Astrocyte (in vitro differentiated cells and primary cell): Measurements from ENCODE around the gene MYRIP. TPM values are rescaled to one million over a fixed set of nuclear protein-coding genes. Genes with fewer than 3 reads are reported as not detected.

ENCODE experiments used
- DNase-seq: peaks from one replicate; pipeline ENCODE4 v3.0.0-alpha.2; 2010; ENCODE audit warnings: low read depth
- FAIRE-seq: peaks from 2 replicates; lab custom pipeline; 2011; peaks lifted over from hg19 to GRCh38; lab: Jason Lieb, UNC
- H2AFZ ChIP-seq: 2 replicates; pipeline ENCODE4 v1.6.0; 2012; ENCODE audit warnings: low read depth, low read length, inconsistent platforms
- H3K27ac ChIP-seq: 2 replicates; pipeline ENCODE4 v1.5.1; 2011; ENCODE audit warnings: low read depth, low read length, inconsistent platforms
- H3K27me3 ChIP-seq: 2 replicates; pipeline ENCODE4 v1.6.0; 2011; ENCODE audit warnings: low read length, inconsistent platforms; ENCODE audit not compliant: insufficient read depth
- H3K36me3 ChIP-seq: 2 replicates; pipeline ENCODE4 v1.5.1; 2011; ENCODE audit warnings: low read length, inconsistent platforms; ENCODE audit not compliant: insufficient read depth
- H3K4me1 ChIP-seq: 2 replicates; pipeline ENCODE4 v1.5.1; 2011; ENCODE audit warnings: low read length, inconsistent platforms; ENCODE audit not compliant: insufficient read depth
- H3K4me2 ChIP-seq: 2 replicates; pipeline ENCODE4 v1.6.0; 2012; ENCODE audit warnings: low read length, inconsistent platforms
- H3K4me3 ChIP-seq: 2 replicates; pipeline ENCODE4 v1.5.1; 2011; ENCODE audit warnings: low read depth, mild to moderate bottlenecking, low read length, inconsistent platforms; ENCODE audit not compliant: insufficient read depth
- H3K79me2 ChIP-seq: 2 replicates; pipeline ENCODE4 v1.6.0; 2012; ENCODE audit warnings: mild to moderate bottlenecking, low read length, inconsistent platforms; ENCODE audit not compliant: insufficient read depth
- H3K9ac ChIP-seq: 2 replicates; pipeline ENCODE4 v1.6.0; 2012; ENCODE audit warnings: mild to moderate bottlenecking, low read length, inconsistent platforms
- H3K9me3 ChIP-seq: 2 replicates; pipeline ENCODE4 v1.5.1; 2012; ENCODE audit warnings: low read depth, mild to moderate bottlenecking, low read length, inconsistent platforms; ENCODE audit not compliant: insufficient read depth
- H4K20me1 ChIP-seq: 2 replicates; pipeline ENCODE4 v1.6.0; 2012; ENCODE audit warnings: low read length, inconsistent platforms; ENCODE audit not compliant: insufficient read depth
- H3K27ac Mint-ChIP-seq: one replicate; pipeline ENCODE4 v1.8.0; 2021; ENCODE audit warnings: mild to moderate bottlenecking, mixed read lengths; ENCODE audit not compliant: unreplicated experiment
- H3K27me3 Mint-ChIP-seq: one replicate; pipeline ENCODE4 v1.8.0; 2021; ENCODE audit warnings: low read depth, mixed read lengths; ENCODE audit not compliant: unreplicated experiment
- H3K36me3 Mint-ChIP-seq: one replicate; pipeline ENCODE4 v1.8.0; 2021; ENCODE audit warnings: low read depth, mixed read lengths; ENCODE audit not compliant: unreplicated experiment
- H3K4me1 Mint-ChIP-seq: one replicate; pipeline ENCODE4 v1.8.0; 2021; ENCODE audit warnings: low read depth, mixed read lengths; ENCODE audit not compliant: unreplicated experiment
- H3K4me3 Mint-ChIP-seq: one replicate; pipeline ENCODE4 v1.8.0; 2021; ENCODE audit warnings: mild to moderate bottlenecking, moderate library complexity, mixed read lengths; ENCODE audit not compliant: unreplicated experiment
- H3K9me3 Mint-ChIP-seq: one replicate; pipeline ENCODE4 v1.8.0; 2021; ENCODE audit warnings: mild to moderate bottlenecking, mixed read lengths; ENCODE audit not compliant: unreplicated experiment
- CTCF ChIP-seq: IDR thresholded peaks from 2 replicates; pipeline ENCODE4 v1.5.1; 2011; ENCODE audit warnings: low read depth, mild to moderate bottlenecking, inconsistent platforms, low read length, moderate library complexity; ENCODE audit not compliant: insufficient read depth
- EZH2 ChIP-seq: IDR thresholded peaks from 2 replicates; pipeline ENCODE4 v1.6.1; 2012; ENCODE audit warnings: mild to moderate bottlenecking, low read length, inconsistent platforms; ENCODE audit not compliant: insufficient read depth
- total RNA-seq: library from RNA; stranded (reverse); gene quantifications from 2 replicates; pipeline ENCODE4 v1.2.1, GENCODE V29; 2021

The MYRIP gene
- total RNA-seq, 1 donor from 2014 or later, result 0.07 TPM

DNA sequence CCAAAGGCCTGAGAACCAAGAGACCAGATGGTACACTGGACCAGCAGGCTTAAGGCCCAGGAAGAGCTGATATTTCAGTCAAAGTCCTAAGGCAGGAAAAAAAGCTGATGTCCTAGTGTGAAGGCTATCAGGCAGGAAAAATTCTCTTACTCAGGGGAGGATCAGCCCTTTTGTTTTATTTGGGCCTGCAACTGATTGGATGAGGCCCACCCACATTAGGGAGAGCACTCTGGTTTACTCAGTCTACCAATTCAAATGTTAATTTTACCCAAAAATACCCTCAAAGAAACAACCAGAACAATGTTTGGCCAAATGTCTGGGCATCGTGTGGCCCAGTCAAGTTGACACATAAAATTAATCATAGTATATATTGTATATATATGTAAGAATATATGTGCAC is 24.5 kb upstream of the MYRIP start:
- Mint-ChIP-seq H3K36me3 (no peaks in the 10 kb centered on the region), H3K4me1 (no peaks in the 10 kb centered on the region), H3K4me3 (no peak overlapping the region), H3K27ac (no peak overlapping the region), H3K9me3 (no peaks in the 10 kb centered on the region), H3K27me3 (peaks cover 9% of the 10 kb centered on the region)
- FAIRE-seq, result no peak
- Histone ChIP-seq H2AFZ (no peak overlapping the region), H3K9me3 (no peaks in the 10 kb centered on the region), H3K36me3 (no peaks in the 10 kb centered on the region), H3K27me3 (no peaks in the 10 kb centered on the region), H3K4me1 (no peaks in the 10 kb centered on the region), H3K79me2 (no peaks in the 10 kb centered on the region), H3K4me2 (no peak overlapping the region), H3K27ac (no peak overlapping the region), H3K9ac (no peak overlapping the region), H4K20me1 (no peaks in the 10 kb centered on the region), H3K4me3 (no peak overlapping the region)
- TF ChIP-seq EZH2 (no peak), CTCF (no peak)
- no peak for DNase-seq

GRCh38 chr3:39788128-39788883 is 21.1 kb upstream of the MYRIP start:
- Histone ChIP-seq H3K4me1 (no peaks in the 10 kb centered on the region), H2AFZ (no peak overlapping the region), H3K36me3 (no peaks in the 10 kb centered on the region), H3K27me3 (no peaks in the 10 kb centered on the region), H3K79me2 (no peaks in the 10 kb centered on the region), H3K4me2 (no peak overlapping the region), H3K9ac (no peak overlapping the region), H4K20me1 (no peaks in the 10 kb centered on the region), H3K4me3 (no peak overlapping the region), H3K9me3 (no peaks in the 10 kb centered on the region), H3K27ac (no peak overlapping the region)
- no peaks in the 10 kb centered on the region for H3K36me3 Mint-ChIP-seq
- H3K4me1 Mint-ChIP-seq, result no peaks in the 10 kb centered on the region
- no peak overlapping the region for H3K4me3 Mint-ChIP-seq
- no peak overlapping the region for H3K27ac Mint-ChIP-seq
- peaks cover 18% of the 10 kb centered on the region for H3K27me3 Mint-ChIP-seq
- FAIRE-seq (no peak), DNase-seq (no peak)
- H3K9me3 Mint-ChIP-seq, result no peaks in the 10 kb centered on the region
- TF ChIP-seq EZH2 (no peak), CTCF (no peak)

- no peak for TF ChIP-seq CTCF
- TF ChIP-seq EZH2, result no peak
- Histone ChIP-seq H3K4me3 (no peak overlapping the region), H3K36me3 (no peaks in the 10 kb centered on the region), H3K4me1 (no peaks in the 10 kb centered on the region), H3K27me3 (no peaks in the 10 kb centered on the region), H3K9ac (no peak overlapping the region), H2AFZ (no peak overlapping the region), H3K27ac (no peak overlapping the region), H4K20me1 (no peaks in the 10 kb centered on the region), H3K79me2 (no peaks in the 10 kb centered on the region), H3K4me2 (no peak overlapping the region), H3K9me3 (no peaks in the 10 kb centered on the region)
- no peak overlapping the region for H3K4me3 Mint-ChIP-seq
- no peaks in the 10 kb centered on the region for H3K36me3 Mint-ChIP-seq
- DNase-seq (no peak), FAIRE-seq (no peak)
- H3K27me3 Mint-ChIP-seq, result peaks cover 33% of the 10 kb centered on the region
- no peaks in the 10 kb centered on the region for H3K9me3 Mint-ChIP-seq
- H3K27ac Mint-ChIP-seq, result no peak overlapping the region
- H3K4me1 Mint-ChIP-seq, result no peaks in the 10 kb centered on the region
Measured at GRCh38 chr3:39791603-39792002, 17.8 kb upstream of the MYRIP start.
